Measurements from ENCODE around the gene RNF182. TPM values are rescaled to one million over a fixed set of nuclear protein-coding genes. Genes with fewer than 3 reads are reported as not detected.

RNF182 gene
- total RNA-seq, 5 donors from 2014 or later (not counting 1 experiment from before 2014, with no cell fraction given), result 0.16 to 0.49 (median 0.18) TPM; not detected in 2

DNA sequence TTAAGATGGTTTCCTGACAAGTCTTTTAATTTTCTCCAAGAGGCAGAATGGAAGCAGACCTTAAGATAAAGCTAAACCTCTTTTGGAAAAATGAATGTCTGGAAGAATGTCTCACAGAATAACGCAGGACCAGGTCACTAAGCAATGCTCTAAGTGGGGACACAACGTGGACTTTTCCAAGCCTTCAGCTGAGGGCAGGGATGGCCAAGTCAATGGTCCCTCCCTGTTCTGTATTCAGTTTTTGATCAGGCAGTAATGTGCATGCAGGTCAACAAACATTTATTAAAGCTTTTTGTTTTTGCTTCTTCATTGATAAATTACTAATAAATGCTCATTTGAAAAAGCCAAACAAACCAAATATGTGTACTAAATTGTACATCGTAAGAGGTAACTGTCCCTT, 2.0 kb upstream of the RNF182 start:
- H3K36me3 Mint-ChIP-seq, result no peaks in the 10 kb centered on the region
- H3K36me3 ChIP-seq (ENCODE audit: control insufficient read depth in 2 of 2, extremely low read depth in 1 of 2, insufficient read depth in 1 of 2, low read length in 1 of 2), result no peaks in the 10 kb centered on the region
- peaks cover 13 to 18% (median 15%) of the 10 kb centered on the region in 3 donors for H3K4me1 Mint-ChIP-seq
- no peak overlapping the region for H3K4me3 ChIP-seq (ENCODE audit: control insufficient read depth in 1 of 2, extremely low read depth in 1 of 2, low read length in 1 of 2)
- H3K27me3 ChIP-seq (replicated peaks in 1 of 2; ENCODE audit: control insufficient read depth in 2 of 2, extremely low read depth in 1 of 2, insufficient read depth in 2 of 2, low read length in 1 of 2), result peaks cover 15 to 22% of the 10 kb centered on the region in 2 experiments
- no peak for ATAC-seq (replicated peaks in 1 of 4)
- H3K27ac ChIP-seq (ENCODE audit: low read length), result no peak overlapping the region
- WGBS (ENCODE audit: insufficient coverage), result 89% methylated on average over 2 of the region's 3 CpGs
- H3K27ac Mint-ChIP-seq, result no peak overlapping the region
- POLR2A ChIA-PET, result no interaction called here
- CTCF ChIA-PET, result interaction anchor here (0.5 to 1.2 kb wide), 4 partner anchors 14 to 1532 kb away, joined by 3 to 4 read pairs (median 3); no protein-coding TSS in a partner anchor
- peaks cover 0 to 17% of the 10 kb centered on the region in 2 experiments for H3K4me1 ChIP-seq (ENCODE audit: control insufficient read depth in 1 of 2, extremely low read depth in 1 of 2, insufficient read depth in 2 of 2, low read length in 2 of 2)
- peaks cover 46 to 48% of the 10 kb centered on the region in 2 donors for H3K27me3 Mint-ChIP-seq
- H3K4me3 Mint-ChIP-seq, result no peak overlapping the region
- no peak for DNase-seq
- no peaks in the 10 kb centered on the region for H3K9me3 ChIP-seq
- H3K9me3 Mint-ChIP-seq, result peaks cover 0 to 2% (median 0%) of the 10 kb centered on the region in 3 donors

DNA sequence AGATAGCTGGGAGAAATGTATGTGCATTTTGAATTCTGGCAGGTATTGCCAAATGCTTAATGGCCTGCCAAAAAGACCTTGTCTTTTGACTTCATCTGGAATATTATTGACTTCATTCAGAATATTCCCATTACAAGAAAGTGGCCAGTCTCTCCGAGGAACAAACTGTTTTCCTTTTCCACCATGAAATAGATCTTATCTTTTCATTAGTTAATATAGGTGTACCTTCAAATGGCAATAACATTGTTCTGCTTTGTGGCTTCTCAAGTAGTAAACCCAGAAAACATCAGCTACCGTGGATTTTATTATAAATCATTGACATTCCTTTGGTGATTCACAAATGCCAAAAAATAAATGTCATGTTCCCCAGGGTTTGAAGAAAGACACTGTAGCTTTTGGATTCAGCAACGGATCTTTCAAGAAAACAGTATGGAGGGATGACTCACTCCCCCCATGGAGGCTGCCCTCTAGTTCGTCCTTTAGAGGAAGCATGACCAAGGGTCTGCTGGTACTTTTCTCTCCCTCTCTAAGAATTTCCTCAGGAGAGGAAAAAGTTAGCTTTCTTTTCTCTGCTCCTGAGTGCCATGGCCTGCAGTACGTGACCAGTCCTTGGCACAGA, 1.1 kb upstream of the RNF182 start:
- H3K9me3 ChIP-seq, result no peaks in the 10 kb centered on the region
- no peak overlapping the region for H3K27ac ChIP-seq (ENCODE audit: low read length)
- no peaks in the 10 kb centered on the region for H3K36me3 ChIP-seq (ENCODE audit: control insufficient read depth in 2 of 2, extremely low read depth in 1 of 2, insufficient read depth in 1 of 2, low read length in 1 of 2)
- H3K27ac Mint-ChIP-seq, result no peak overlapping the region
- CTCF ChIA-PET, result interaction anchor here (0.5 to 1.2 kb wide), 5 partner anchors 13 to 176 kb away, joined by 3 to 5 read pairs (median 3); no protein-coding TSS in a partner anchor
- no peaks in the 10 kb centered on the region for H3K36me3 Mint-ChIP-seq
- H3K4me1 Mint-ChIP-seq, result peaks cover 13 to 18% (median 15%) of the 10 kb centered on the region in 3 donors
- H3K9me3 Mint-ChIP-seq, result peaks cover 0 to 2% (median 0%) of the 10 kb centered on the region in 3 donors
- DNase-seq (no peak), ATAC-seq (replicated peaks in 1 of 4) (no peak)
- H3K4me3 Mint-ChIP-seq, result peak overlapping the region; percentile 79 to 90 (median 82)
- peaks cover 45 to 48% of the 10 kb centered on the region in 2 donors for H3K27me3 Mint-ChIP-seq
- H3K27me3 ChIP-seq (replicated peaks in 1 of 2; ENCODE audit: control insufficient read depth in 2 of 2, extremely low read depth in 1 of 2, insufficient read depth in 2 of 2, low read length in 1 of 2), result peaks cover 15 to 23% of the 10 kb centered on the region in 2 experiments
- H3K4me1 ChIP-seq (ENCODE audit: control insufficient read depth in 1 of 2, extremely low read depth in 1 of 2, insufficient read depth in 2 of 2, low read length in 2 of 2), result peaks cover 0 to 17% of the 10 kb centered on the region in 2 experiments
- POLR2A ChIA-PET, result no interaction called here
- WGBS (ENCODE audit: insufficient coverage), result 66% methylated on average over 3 of the region's 5 CpGs
- H3K4me3 ChIP-seq (ENCODE audit: control insufficient read depth in 1 of 2, extremely low read depth in 1 of 2, low read length in 1 of 2), result no peak overlapping the region

DNA sequence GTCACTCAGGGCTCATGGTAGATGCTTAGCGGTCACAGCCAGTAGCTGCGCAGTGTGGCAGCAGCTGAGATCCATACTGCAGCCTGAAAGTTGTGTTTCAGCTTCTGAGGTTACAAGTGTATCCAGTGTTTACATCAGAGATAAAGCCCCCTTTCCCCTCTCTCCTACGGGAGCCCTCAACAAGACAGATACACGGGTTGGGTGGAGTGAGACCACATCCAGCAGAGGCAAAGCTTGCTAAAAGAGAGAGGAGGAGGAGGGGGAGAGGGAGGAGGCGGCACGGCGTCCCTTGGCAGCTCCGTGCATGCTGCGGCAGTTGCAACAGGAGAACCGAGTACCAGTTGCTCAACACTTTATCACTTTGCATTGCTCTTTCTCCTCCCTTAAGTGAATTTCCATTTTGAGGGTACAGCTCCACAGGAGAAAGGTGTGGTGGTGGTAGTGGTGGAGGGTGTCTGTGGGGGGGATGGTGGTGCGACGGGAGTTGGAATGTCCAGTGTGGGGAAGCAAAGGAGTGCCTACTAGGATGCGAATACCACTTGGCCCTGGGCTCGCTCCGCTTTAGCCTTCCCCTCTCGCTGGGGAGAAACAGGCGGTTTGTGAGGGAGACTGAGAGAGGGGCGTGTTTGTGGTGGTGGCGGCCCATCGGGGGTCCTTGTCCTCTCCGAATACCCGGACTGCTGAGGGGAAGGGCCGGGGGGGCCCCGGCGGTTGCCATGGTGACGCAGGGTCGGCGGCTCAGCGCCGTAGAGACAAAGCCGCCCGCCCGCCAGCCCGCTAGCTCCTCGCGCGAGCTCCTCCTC, 405 bp upstream of the RNF182 start:
- H3K27ac ChIP-seq (ENCODE audit: low read length), result no peak overlapping the region
- H3K36me3 ChIP-seq (ENCODE audit: control insufficient read depth in 2 of 2, extremely low read depth in 1 of 2, insufficient read depth in 1 of 2, low read length in 1 of 2), result no peaks in the 10 kb centered on the region
- peak; percentile 39 to 85 (median 76) for ATAC-seq (replicated peaks in 1 of 4)
- peaks cover 15 to 26% of the 10 kb centered on the region in 2 experiments for H3K27me3 ChIP-seq (replicated peaks in 1 of 2; ENCODE audit: control insufficient read depth in 2 of 2, extremely low read depth in 1 of 2, insufficient read depth in 2 of 2, low read length in 1 of 2)
- H3K9me3 Mint-ChIP-seq, result peaks cover 0 to 2% (median 0%) of the 10 kb centered on the region in 3 donors
- no peaks in the 10 kb centered on the region for H3K9me3 ChIP-seq
- peak overlapping the region; percentile 29 to 36 for H3K4me3 ChIP-seq (ENCODE audit: control insufficient read depth in 1 of 2, extremely low read depth in 1 of 2, low read length in 1 of 2)
- H3K4me1 Mint-ChIP-seq, result peaks cover 13 to 18% (median 15%) of the 10 kb centered on the region in 3 donors
- H3K4me3 Mint-ChIP-seq, result peak overlapping the region; percentile 79 to 90 (median 82)
- no peaks in the 10 kb centered on the region for H3K36me3 Mint-ChIP-seq
- peaks cover 52 to 55% of the 10 kb centered on the region in 2 donors for H3K27me3 Mint-ChIP-seq
- DNase-seq, result peak in 17 of 35 experiments; percentile 5 to 45 (median 22)
- 12% methylated on average over 19 of the region's 37 CpGs for WGBS (ENCODE audit: insufficient coverage)
- H3K27ac Mint-ChIP-seq, result no peak overlapping the region
- ChIA-PET CTCF (interaction anchor here (0.5 to 1.2 kb wide), 5 partner anchors 14 to 142 kb away, joined by 3 to 5 read pairs (median 4); no protein-coding TSS in a partner anchor), POLR2A (no interaction called here)
- peaks cover 0 to 17% of the 10 kb centered on the region in 2 experiments for H3K4me1 ChIP-seq (ENCODE audit: control insufficient read depth in 1 of 2, extremely low read depth in 1 of 2, insufficient read depth in 2 of 2, low read length in 2 of 2)

DNA sequence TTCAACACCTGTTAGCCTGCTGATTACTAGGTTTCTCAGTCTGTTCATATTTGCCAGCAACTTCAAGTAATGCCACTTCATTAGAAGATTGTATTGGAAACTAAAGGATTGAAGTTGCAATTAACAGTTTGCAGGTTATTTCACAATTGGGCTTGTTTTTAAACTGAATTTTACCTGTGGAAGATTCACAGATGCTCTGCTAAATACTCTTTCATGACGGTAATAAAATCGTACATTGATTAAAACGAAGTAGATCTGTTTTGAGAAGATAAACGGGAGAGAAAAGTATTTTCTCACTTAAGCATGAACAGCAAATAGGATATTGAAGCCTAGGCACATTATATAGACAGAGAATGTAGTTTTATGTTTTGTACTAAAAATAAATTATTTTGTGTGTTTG, 1.6 kb downstream of the RNF182 start:
- peaks cover 69 to 70% of the 10 kb centered on the region in 2 donors for H3K27me3 Mint-ChIP-seq
- WGBS (ENCODE audit: insufficient coverage), result no CpG with 5 or more reads among the region's 4 CpGs
- H3K36me3 Mint-ChIP-seq, result no peaks in the 10 kb centered on the region
- Histone ChIP-seq H3K4me1 (ENCODE audit: control insufficient read depth in 1 of 2, extremely low read depth in 1 of 2, insufficient read depth in 2 of 2, low read length in 2 of 2) (peaks cover 0 to 17% of the 10 kb centered on the region in 2 experiments), H3K4me3 (ENCODE audit: control insufficient read depth in 1 of 2, extremely low read depth in 1 of 2, low read length in 1 of 2) (no peak overlapping the region), H3K27me3 (replicated peaks in 1 of 2; ENCODE audit: control insufficient read depth in 2 of 2, extremely low read depth in 1 of 2, insufficient read depth in 2 of 2, low read length in 1 of 2) (peaks cover 15 to 25% of the 10 kb centered on the region in 2 experiments), H3K9me3 (no peaks in the 10 kb centered on the region), H3K36me3 (ENCODE audit: control insufficient read depth in 2 of 2, extremely low read depth in 1 of 2, insufficient read depth in 1 of 2, low read length in 1 of 2) (no peaks in the 10 kb centered on the region), H3K27ac (ENCODE audit: low read length) (no peak overlapping the region)
- ChIA-PET POLR2A (no interaction called here), CTCF (interaction anchor here in 1 of 2 donors (0.6 kb wide), 1 partner anchor 56 kb away, joined by 4 read pairs; no protein-coding TSS in a partner anchor)
- no peak overlapping the region for H3K4me3 Mint-ChIP-seq
- ATAC-seq (replicated peaks in 1 of 4) (no peak), DNase-seq (no peak)
- peak overlapping the region in 1 of 2 donors; percentile 46 for H3K27ac Mint-ChIP-seq
- peaks cover 13 to 18% (median 15%) of the 10 kb centered on the region in 3 donors for H3K4me1 Mint-ChIP-seq
- peaks cover 0 to 2% (median 0%) of the 10 kb centered on the region in 3 donors for H3K9me3 Mint-ChIP-seq

DNA sequence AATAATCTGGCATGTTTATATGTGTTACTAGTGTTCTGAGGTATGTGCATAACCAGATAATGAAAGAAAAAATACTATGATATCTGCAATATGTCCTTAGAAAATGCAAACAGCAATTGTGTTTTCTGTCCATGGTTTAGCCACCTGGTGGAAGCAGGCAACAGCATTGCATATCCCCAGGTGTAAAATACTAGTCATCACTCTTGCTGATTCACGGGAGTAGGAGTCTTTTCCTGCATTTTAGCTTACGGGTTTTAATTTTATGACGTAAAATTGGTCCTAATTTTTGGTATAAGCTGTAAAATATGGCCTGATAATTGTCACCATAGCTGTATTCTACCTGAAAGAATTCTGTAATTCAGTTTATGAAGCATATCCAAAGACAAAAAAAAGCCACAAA, 2.5 kb downstream of the RNF182 start:
- H3K27me3 ChIP-seq (replicated peaks in 1 of 2; ENCODE audit: control insufficient read depth in 2 of 2, extremely low read depth in 1 of 2, insufficient read depth in 2 of 2, low read length in 1 of 2), result peaks cover 15 to 24% of the 10 kb centered on the region in 2 experiments
- 88% methylated on average over 2 of the region's 3 CpGs for WGBS (ENCODE audit: insufficient coverage)

DNA sequence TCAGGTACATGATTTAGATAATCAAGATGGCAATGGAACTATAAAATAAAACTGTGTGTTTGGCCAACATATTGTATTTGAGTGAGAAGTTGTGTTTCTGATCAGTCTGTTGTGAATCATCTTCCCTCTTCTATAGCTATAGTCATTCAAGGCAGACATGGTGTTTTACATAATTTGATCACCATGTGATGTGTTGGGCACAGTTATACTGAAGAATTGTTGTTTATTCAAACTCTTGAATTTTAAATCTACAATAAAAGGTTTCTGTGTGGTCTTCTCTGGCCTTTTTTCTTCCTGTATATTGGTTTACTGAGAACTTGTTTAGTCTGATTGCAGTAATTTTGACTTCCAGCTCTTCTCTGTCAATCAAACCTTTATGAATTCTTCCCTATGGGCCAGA, 4.4 kb downstream of the RNF182 start:
- Mint-ChIP-seq H3K4me3 (no peak overlapping the region), H3K27ac (no peak overlapping the region), H3K4me1 (peaks cover 11 to 12% (median 12%) of the 10 kb centered on the region in 3 donors), H3K9me3 (peaks cover 0 to 5% (median 2%) of the 10 kb centered on the region in 3 donors), H3K36me3 (peaks cover 3% of the 10 kb centered on the region), H3K27me3 (peaks cover 61 to 63% of the 10 kb centered on the region in 2 donors)
- H3K9me3 ChIP-seq, result no peaks in the 10 kb centered on the region
- H3K27ac ChIP-seq (ENCODE audit: low read length), result no peak overlapping the region
- H3K4me1 ChIP-seq (ENCODE audit: control insufficient read depth in 1 of 2, extremely low read depth in 1 of 2, insufficient read depth in 2 of 2, low read length in 2 of 2), result peaks cover 0 to 13% of the 10 kb centered on the region in 2 experiments
- ChIA-PET POLR2A (no interaction called here), CTCF (no interaction called here)
- peaks cover 15 to 23% of the 10 kb centered on the region in 2 experiments for H3K27me3 ChIP-seq (replicated peaks in 1 of 2; ENCODE audit: control insufficient read depth in 2 of 2, extremely low read depth in 1 of 2, insufficient read depth in 2 of 2, low read length in 1 of 2)
- no peaks in the 10 kb centered on the region for H3K36me3 ChIP-seq (ENCODE audit: control insufficient read depth in 2 of 2, extremely low read depth in 1 of 2, insufficient read depth in 1 of 2, low read length in 1 of 2)
- DNase-seq (no peak), ATAC-seq (replicated peaks in 1 of 4) (no peak)
- no peak overlapping the region for H3K4me3 ChIP-seq (ENCODE audit: control insufficient read depth in 1 of 2, extremely low read depth in 1 of 2, low read length in 1 of 2)

More for the DNA sequence above, 2.5 kb downstream of the RNF182 start:
- Mint-ChIP-seq H3K4me1 (peaks cover 13 to 18% (median 15%) of the 10 kb centered on the region in 3 donors), H3K27me3 (peaks cover 75 to 77% of the 10 kb centered on the region in 2 donors), H3K36me3 (peaks cover 3% of the 10 kb centered on the region), H3K9me3 (peaks cover 0 to 5% (median 2%) of the 10 kb centered on the region in 3 donors), H3K4me3 (no peak overlapping the region), H3K27ac (no peak overlapping the region)
- DNase-seq (no peak), ATAC-seq (replicated peaks in 1 of 4) (no peak)
- CTCF ChIA-PET, result interaction anchor here in 1 of 2 donors (0.6 kb wide), 1 partner anchor 57 kb away, joined by 4 read pairs; no protein-coding TSS in a partner anchor
- Histone ChIP-seq H3K4me1 (ENCODE audit: control insufficient read depth in 1 of 2, extremely low read depth in 1 of 2, insufficient read depth in 2 of 2, low read length in 2 of 2) (peaks cover 0 to 17% of the 10 kb centered on the region in 2 experiments), H3K27ac (ENCODE audit: low read length) (no peak overlapping the region), H3K9me3 (no peaks in the 10 kb centered on the region), H3K36me3 (ENCODE audit: control insufficient read depth in 2 of 2, extremely low read depth in 1 of 2, insufficient read depth in 1 of 2, low read length in 1 of 2) (no peaks in the 10 kb centered on the region), H3K4me3 (ENCODE audit: control insufficient read depth in 1 of 2, extremely low read depth in 1 of 2, low read length in 1 of 2) (no peak overlapping the region)
- POLR2A ChIA-PET, result no interaction called here

Measured in T-cell (primary cell).